Activated naive CD8-positive, alpha-beta T cell treated with anti-CD3 and anti-CD28 coated beads, Interleukin-2, amount 50 U/mL, for 16 hours (primary cell): ENCODE data around the gene AQP3.
"Not testable (repeated sequence)": the region's sequence is repeated elsewhere in the genome, so short reads cannot be mapped to it uniquely, and the experiment has no call there.

Experiments used
- DNase-seq: peaks from one replicate; pipeline ENCODE4 v3.0.0-alpha.2; 2020; ENCODE audit warnings: low read depth, low spot score

AQP3 gene

GRCh38 chr9:33465096-33465495 is 17.7 kb upstream of the AQP3 start:
- DNase-seq = no peak

GRCh38 chr9:33464045-33464636 is 16.7 kb upstream of the AQP3 start:
- DNase-seq = no peak

GRCh38 chr9:33463151-33463550 is 15.8 kb upstream of the AQP3 start:
- DNase-seq = no peak

- no peak for DNase-seq
Observed at GRCh38 chr9:33461492-33461891, 14.1 kb upstream of the AQP3 start.

- no peak for DNase-seq
Observed at GRCh38 chr9:33460854-33461253, 13.5 kb upstream of the AQP3 start.

GRCh38 chr9:33459115-33459514 is 11.7 kb upstream of the AQP3 start:
- no peak for DNase-seq

GRCh38 chr9:33458444-33458843 is 11.1 kb upstream of the AQP3 start:
- no peak for DNase-seq

GRCh38 chr9:33455945-33456344 is 8.6 kb upstream of the AQP3 start:
- no peak for DNase-seq

GRCh38 chr9:33455456-33455855 is 8.1 kb upstream of the AQP3 start:
- not testable (repeated sequence) for DNase-seq

- DNase-seq = not testable (repeated sequence)
Observed at GRCh38 chr9:33454661-33455026, 7.3 kb upstream of the AQP3 start.

- no peak for DNase-seq
Observed at GRCh38 chr9:33453999-33454660, 6.7 kb upstream of the AQP3 start.

GRCh38 chr9:33453286-33453860 is 6.0 kb upstream of the AQP3 start:
- no peak for DNase-seq

- no peak for DNase-seq
Observed at GRCh38 chr9:33452828-33453271, 5.5 kb upstream of the AQP3 start.

- no peak for DNase-seq
Observed at GRCh38 chr9:33450621-33451146, 3.3 kb upstream of the AQP3 start.

GRCh38 chr9:33449715-33450114 is 2.3 kb upstream of the AQP3 start:
- DNase-seq = no peak

- DNase-seq = no peak
Observed at GRCh38 chr9:33447799-33448553, 583 bp upstream of the AQP3 start.

- no peak for DNase-seq
Observed at GRCh38 chr9:33446240-33446945, 1.0 kb downstream of the AQP3 start.

- DNase-seq = no peak
Observed at GRCh38 chr9:33445389-33446239, 1.8 kb downstream of the AQP3 start.

GRCh38 chr9:33443464-33444154 is 3.8 kb downstream of the AQP3 start:
- no peak for DNase-seq

- DNase-seq = no peak
Observed at GRCh38 chr9:33443047-33443446, 4.3 kb downstream of the AQP3 start.
